Measurements from ENCODE around the gene MAOB.

The MAOB gene

GRCh38 chrX:43868791-43869190 is 13.5 kb downstream of the MAOB start:
- no peak overlapping the region for H3K4me2 ChIP-seq (ENCODE audit: low read length)
- TF ChIP-seq CTCF (IDR thresholded peaks at IDR 0.05; ENCODE audit: low read length) (no peak), EZH2 (IDR thresholded peaks at IDR 0.05; ENCODE audit: borderline replicate concordance, low read length) (no peak)
- no peak overlapping the region for H2AFZ ChIP-seq (ENCODE audit: low read length)

DNA sequence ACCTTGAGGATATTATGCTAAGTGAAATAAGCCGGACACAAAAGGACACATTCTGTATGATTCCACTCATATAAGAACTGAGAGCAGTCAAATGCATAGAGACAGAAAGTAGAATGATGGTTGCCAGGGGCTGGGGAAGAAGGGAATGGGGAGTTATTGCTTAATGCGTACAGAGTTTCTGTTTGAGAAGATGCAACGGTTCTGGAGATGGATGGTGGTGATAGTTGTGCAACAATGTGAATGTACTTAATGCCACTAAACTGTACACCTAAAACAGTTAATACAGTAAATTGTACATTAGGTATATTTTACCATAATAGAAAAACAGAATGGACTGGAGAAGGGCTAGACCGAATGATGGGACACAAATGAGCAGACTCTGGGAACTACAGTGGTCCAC is 15.8 kb downstream of the MAOB start:
- Histone ChIP-seq H3K4me3 (ENCODE audit: low read depth, low read length, poor library complexity, severe bottlenecking) (no peak overlapping the region), H3K4me1 (ENCODE audit: insufficient read depth, low read length, severe bottlenecking) (no peaks in the 10 kb centered on the region), H3K9me2 (ENCODE audit: low read depth, low read length) (no peaks in the 10 kb centered on the region), H3K27me3 (ENCODE audit: insufficient read depth, low read length) (no peaks in the 10 kb centered on the region), H4K20me1 (ENCODE audit: insufficient read depth, low read length) (no peaks in the 10 kb centered on the region), H3K79me2 (ENCODE audit: insufficient read depth, low read length) (no peaks in the 10 kb centered on the region), H2AFZ (ENCODE audit: low read length) (no peak overlapping the region), H3F3A (ENCODE audit: insufficient read depth, low read length) (no peaks in the 10 kb centered on the region), H3K9me3 (ENCODE audit: low read length) (no peaks in the 10 kb centered on the region), H3K27ac (ENCODE audit: low read depth, low read length, poor library complexity, severe bottlenecking) (no peak overlapping the region), H3K36me3 (ENCODE audit: insufficient read depth, low read length) (no peaks in the 10 kb centered on the region), H3K9ac (ENCODE audit: low read length) (no peak overlapping the region), H3K4me2 (ENCODE audit: low read length) (no peak overlapping the region)
- no peak for TF ChIP-seq EZH2 (IDR thresholded peaks at IDR 0.05; ENCODE audit: borderline replicate concordance, low read length)
- TF ChIP-seq CTCF (IDR thresholded peaks at IDR 0.05; ENCODE audit: low read length), result no peak

More at GRCh38 chrX:43868791-43869190, 13.5 kb downstream of the MAOB start:
- Histone ChIP-seq H3K79me2 (ENCODE audit: insufficient read depth, low read length) (no peaks in the 10 kb centered on the region), H3K4me3 (ENCODE audit: low read depth, low read length, poor library complexity, severe bottlenecking) (no peak overlapping the region), H3K9ac (ENCODE audit: low read length) (no peak overlapping the region), H3F3A (ENCODE audit: insufficient read depth, low read length) (no peaks in the 10 kb centered on the region), H3K36me3 (ENCODE audit: insufficient read depth, low read length) (no peaks in the 10 kb centered on the region), H3K4me1 (ENCODE audit: insufficient read depth, low read length, severe bottlenecking) (no peaks in the 10 kb centered on the region), H3K27me3 (ENCODE audit: insufficient read depth, low read length) (no peaks in the 10 kb centered on the region), H4K20me1 (ENCODE audit: insufficient read depth, low read length) (no peaks in the 10 kb centered on the region), H3K9me2 (ENCODE audit: low read depth, low read length) (no peaks in the 10 kb centered on the region), H3K27ac (ENCODE audit: low read depth, low read length, poor library complexity, severe bottlenecking) (no peak overlapping the region), H3K9me3 (ENCODE audit: low read length) (no peaks in the 10 kb centered on the region)

GRCh38 chrX:43865791-43866190 is 16.5 kb downstream of the MAOB start:
- H3K4me3 ChIP-seq (ENCODE audit: low read depth, low read length, poor library complexity, severe bottlenecking), result no peak overlapping the region
- TF ChIP-seq EZH2 (IDR thresholded peaks at IDR 0.05; ENCODE audit: borderline replicate concordance, low read length) (no peak), CTCF (IDR thresholded peaks at IDR 0.05; ENCODE audit: low read length) (no peak)
- no peaks in the 10 kb centered on the region for H3K79me2 ChIP-seq (ENCODE audit: insufficient read depth, low read length)
- no peaks in the 10 kb centered on the region for H3K4me1 ChIP-seq (ENCODE audit: insufficient read depth, low read length, severe bottlenecking)
- H3K4me2 ChIP-seq (ENCODE audit: low read length), result no peak overlapping the region
- no peaks in the 10 kb centered on the region for H4K20me1 ChIP-seq (ENCODE audit: insufficient read depth, low read length)
- H2AFZ ChIP-seq (ENCODE audit: low read length), result no peak overlapping the region
- H3K9me2 ChIP-seq (ENCODE audit: low read depth, low read length), result no peaks in the 10 kb centered on the region
- H3K27ac ChIP-seq (ENCODE audit: low read depth, low read length, poor library complexity, severe bottlenecking), result no peak overlapping the region
- no peaks in the 10 kb centered on the region for H3K27me3 ChIP-seq (ENCODE audit: insufficient read depth, low read length)
- no peaks in the 10 kb centered on the region for H3K9me3 ChIP-seq (ENCODE audit: low read length)
- H3K36me3 ChIP-seq (ENCODE audit: insufficient read depth, low read length), result no peaks in the 10 kb centered on the region
- H3K9ac ChIP-seq (ENCODE audit: low read length), result no peak overlapping the region
- H3F3A ChIP-seq (ENCODE audit: insufficient read depth, low read length), result no peaks in the 10 kb centered on the region
